Mesodermal cell (in vitro differentiated cells): Measurements from ENCODE around the gene GALNT10.

Experiments used
- H3K27ac ChIP-seq: 2 replicates; pipeline ENCODE4 v1.7.0; 2013; ENCODE audit warnings: mild to moderate bottlenecking, low read depth, low read length, moderate library complexity; ENCODE audit not compliant: severe bottlenecking
- H3K36me3 ChIP-seq: 2 replicates; pipeline ENCODE4 v1.7.1; 2013; ENCODE audit warnings: mild to moderate bottlenecking, low read length, moderate library complexity; ENCODE audit not compliant: control insufficient read depth, insufficient read depth
- H3K4me1 ChIP-seq: one replicate; pipeline ENCODE4 v1.7.1; 2013; ENCODE audit warnings: mild to moderate bottlenecking, low read length; ENCODE audit not compliant: insufficient read depth, control insufficient read depth, poor library complexity, severe bottlenecking
- H3K4me3 ChIP-seq: 2 replicates; pipeline ENCODE4 v1.7.0; 2013; ENCODE audit warnings: low read length, control low read depth, mild to moderate bottlenecking; ENCODE audit not compliant: insufficient read depth, poor library complexity, severe bottlenecking; ENCODE audit errors: extremely low read depth
- H3K9me3 ChIP-seq: 2 replicates; pipeline ENCODE4 v1.7.1; 2013; ENCODE audit warnings: mild to moderate bottlenecking, low read length, moderate library complexity; ENCODE audit not compliant: control insufficient read depth
- WGBS, 2 experiments: methylation state at CpG; one replicate each; pipeline ENCODE4 v1.1.5; 2013; ENCODE audit warnings: missing lambda C conversion rate in 2 of 2; ENCODE audit not compliant: insufficient coverage in 2 of 2; 5-methylcytosine and 5-hydroxymethylcytosine counted together

The GALNT10 gene

DNA sequence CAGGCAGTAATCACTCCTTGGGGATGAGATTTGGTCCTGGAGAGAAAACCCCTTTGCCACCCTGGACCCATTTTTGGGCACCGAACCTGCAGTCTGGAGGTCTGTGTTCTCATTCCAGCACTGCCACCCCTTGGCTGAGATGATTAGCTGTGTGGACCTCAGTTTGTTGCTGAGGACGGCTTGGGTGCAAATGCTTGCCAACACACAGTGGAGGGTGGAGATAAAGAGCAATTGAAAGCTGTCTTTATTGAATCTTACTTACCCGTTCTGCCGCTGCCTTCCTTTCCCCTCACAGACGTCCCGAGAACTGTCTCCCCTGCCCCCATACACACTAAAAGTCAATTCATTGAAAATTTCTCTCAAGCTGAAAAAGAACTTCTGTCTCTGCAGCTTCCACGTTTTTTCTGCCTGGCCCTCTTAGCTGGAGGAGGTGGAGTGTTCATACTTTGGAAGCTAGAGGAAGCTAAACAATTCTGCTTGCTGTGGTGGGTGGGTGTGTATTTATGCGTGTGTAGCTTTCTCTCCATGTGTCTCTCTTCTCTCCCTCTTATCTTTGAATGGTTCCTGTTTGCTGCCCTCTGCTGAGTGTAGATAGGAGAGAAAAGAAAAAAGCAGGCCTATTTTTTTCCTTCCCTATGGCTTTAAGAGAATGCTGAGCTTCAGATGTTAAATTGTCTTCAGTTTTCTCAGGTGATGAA lies 6.6 kb downstream of the GALNT10 start:
- 73 to 94% methylated on average over 2 to 3 of the region's 8 CpGs for WGBS, 2 experiments

DNA sequence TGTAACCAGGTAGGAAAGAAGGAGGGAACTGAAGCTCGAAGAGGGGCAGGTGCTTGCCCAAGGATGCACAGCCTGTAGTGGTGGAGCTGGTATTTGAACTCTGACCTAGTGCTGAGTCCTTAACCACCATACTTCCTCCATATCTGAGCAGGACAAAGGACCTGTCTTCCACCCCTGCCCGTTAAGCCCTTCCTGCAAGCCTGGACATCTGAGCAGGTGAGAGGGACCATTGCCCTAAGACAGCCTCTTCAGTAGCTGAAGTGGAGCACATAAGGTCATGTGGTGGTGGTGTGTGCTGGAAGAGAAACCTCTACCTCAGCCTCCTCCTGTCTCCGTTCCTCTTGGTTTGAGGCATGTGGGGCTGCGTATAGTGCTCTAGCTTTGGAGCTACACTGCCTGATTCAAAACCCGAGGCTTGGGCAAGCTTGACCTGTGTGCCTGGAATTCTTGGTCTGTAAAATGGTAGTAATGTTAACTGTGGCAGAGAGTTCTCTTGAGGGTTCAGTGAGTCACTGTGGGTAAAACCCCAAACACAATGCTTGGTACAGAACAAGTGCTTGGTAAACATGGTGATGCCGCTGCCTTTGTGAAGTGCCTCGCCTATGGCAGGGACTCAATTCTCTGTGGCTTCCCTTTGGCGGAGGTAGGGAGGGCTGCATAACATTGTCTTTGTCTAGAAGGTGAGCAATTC lies 7.4 kb downstream of the GALNT10 start:
- 96 to 100% methylated on average over 6 to 7 of the region's 8 CpGs for WGBS, 2 experiments
- peaks cover 9% of the 10 kb centered on the region for H3K36me3 ChIP-seq
- peaks cover 52% of the 10 kb centered on the region for H3K4me1 ChIP-seq
- no peaks in the 10 kb centered on the region for H3K9me3 ChIP-seq
- H3K4me3 ChIP-seq, result no peak overlapping the region
- no peak overlapping the region for H3K27ac ChIP-seq

More for the DNA sequence above, 6.6 kb downstream of the GALNT10 start:
- Histone ChIP-seq H3K9me3 (no peaks in the 10 kb centered on the region), H3K27ac (no peak overlapping the region), H3K4me3 (no peak overlapping the region), H3K36me3 (peaks cover 9% of the 10 kb centered on the region), H3K4me1 (peaks cover 46% of the 10 kb centered on the region)

DNA sequence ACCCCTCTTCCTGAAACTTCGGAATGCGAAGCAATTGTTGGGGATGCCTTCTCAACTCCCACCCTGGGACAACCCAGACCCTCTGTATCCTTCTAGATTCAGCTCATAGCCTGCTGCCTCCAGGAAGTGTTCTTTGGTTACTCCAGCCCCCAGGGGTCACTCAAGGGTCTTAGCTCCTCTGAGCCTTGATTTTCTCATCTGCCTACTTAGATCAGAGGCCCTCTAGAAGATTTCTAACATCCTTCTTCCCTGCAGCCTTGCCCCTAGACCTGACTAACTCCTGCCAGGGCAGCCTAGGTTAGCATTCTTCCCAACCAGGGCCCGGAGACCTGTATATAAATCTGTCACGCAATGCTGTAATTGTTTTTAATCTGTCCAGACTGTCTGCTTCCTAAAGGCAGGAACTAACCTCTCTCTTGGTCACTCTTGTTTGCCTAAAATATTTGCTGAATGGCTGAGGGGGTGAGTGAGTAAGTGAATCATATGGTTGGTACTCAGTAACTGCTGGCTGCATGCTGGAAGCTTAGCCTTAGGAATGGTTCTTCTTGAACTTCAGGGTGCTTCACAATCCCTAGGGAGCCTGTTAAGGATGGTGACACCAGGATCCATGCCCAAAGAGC lies 8.2 kb downstream of the GALNT10 start:
- Histone ChIP-seq H3K4me3 (no peak overlapping the region), H3K9me3 (no peaks in the 10 kb centered on the region), H3K27ac (peak overlapping the region; percentile 29), H3K4me1 (peaks cover 52% of the 10 kb centered on the region), H3K36me3 (peaks cover 11% of the 10 kb centered on the region)
- 67 to 68% methylated on average over 3 to 4 of the region's 4 CpGs for WGBS, 2 experiments

DNA sequence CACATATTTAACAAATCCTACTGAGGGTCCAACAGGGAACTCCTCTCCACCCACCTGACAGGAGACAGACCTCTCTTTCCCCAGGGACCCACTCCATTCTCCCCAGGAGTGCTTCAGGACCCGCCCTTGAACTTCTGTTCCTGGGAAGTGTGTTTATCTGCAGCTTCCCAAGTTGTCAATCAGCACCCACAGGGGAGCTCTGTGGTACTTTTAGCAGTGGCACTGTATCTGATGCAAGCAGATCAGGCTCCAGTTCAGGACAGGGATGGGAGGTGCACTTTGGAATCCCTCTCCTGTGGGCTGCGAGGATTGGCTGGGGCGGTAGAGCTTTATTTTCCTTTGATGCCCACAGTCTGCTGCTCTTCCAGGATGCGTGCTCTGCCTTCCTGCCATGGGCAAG lies 8.7 kb downstream of the GALNT10 start:
- Histone ChIP-seq H3K4me1 (peaks cover 51% of the 10 kb centered on the region), H3K9me3 (no peaks in the 10 kb centered on the region), H3K36me3 (peaks cover 11% of the 10 kb centered on the region), H3K27ac (peak overlapping the region; percentile 29), H3K4me3 (no peak overlapping the region)
- 90 to 94% methylated on average over 2 to 4 of the region's 4 CpGs for WGBS, 2 experiments

DNA sequence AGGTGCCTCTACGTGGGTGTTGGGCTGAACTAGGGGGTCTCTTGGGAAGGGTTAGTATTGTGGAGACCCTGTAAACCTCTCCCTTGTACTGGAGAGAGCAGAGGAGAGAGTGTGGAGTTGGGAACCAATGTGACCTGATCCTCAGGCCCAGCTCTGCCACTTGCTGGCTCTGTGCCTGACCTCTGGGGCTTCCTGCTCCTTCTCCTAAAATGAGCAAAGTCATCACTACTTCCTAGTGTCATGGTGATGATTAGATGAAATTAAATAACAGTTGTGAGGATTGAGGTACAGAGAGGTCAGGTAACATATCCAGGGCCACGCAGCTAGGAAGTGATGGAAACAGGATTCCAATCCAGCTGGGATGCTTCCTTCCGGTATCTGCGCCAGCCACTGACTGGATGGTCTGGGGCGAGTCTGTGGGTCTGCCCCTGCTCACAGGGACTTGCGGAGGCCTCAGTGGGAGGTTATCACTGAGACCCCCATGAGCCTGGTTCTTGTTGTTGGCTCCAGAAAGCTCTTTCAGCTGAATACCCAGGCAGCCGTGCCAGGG lies 9.2 kb downstream of the GALNT10 start:
- peaks cover 46% of the 10 kb centered on the region for H3K4me1 ChIP-seq
- H3K9me3 ChIP-seq, result no peaks in the 10 kb centered on the region
- no peak overlapping the region for H3K27ac ChIP-seq
- no peak overlapping the region for H3K4me3 ChIP-seq
- peaks cover 10% of the 10 kb centered on the region for H3K36me3 ChIP-seq
- 92 to 95% methylated on average over 5 to 6 of the region's 7 CpGs for WGBS, 2 experiments

DNA sequence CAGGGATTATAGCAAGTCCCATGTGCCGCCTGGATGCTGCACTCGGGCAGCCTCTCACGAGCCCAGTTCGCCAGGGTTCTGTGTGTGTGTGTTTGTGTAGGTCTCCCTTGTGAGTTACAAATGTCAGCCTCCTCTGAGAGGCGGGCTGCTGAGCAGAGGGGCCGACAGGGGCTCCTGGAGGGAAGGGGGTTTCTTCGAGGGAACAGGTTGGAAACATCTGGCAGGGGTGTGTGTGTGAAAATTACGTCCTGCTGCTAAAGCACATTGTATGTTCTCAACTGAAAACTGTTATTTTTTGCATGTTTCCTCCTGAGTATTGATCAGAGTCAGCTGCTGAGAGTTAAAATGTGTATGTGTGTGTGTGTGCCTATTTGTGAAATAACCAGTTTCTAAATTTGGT lies 9.7 kb downstream of the GALNT10 start:
- 89 to 91% methylated on average over 7 to 8 of the region's 8 CpGs for WGBS, 2 experiments
- H3K4me3 ChIP-seq, result no peak overlapping the region
- no peaks in the 10 kb centered on the region for H3K9me3 ChIP-seq
- H3K4me1 ChIP-seq, result peaks cover 42% of the 10 kb centered on the region
- peaks cover 5% of the 10 kb centered on the region for H3K36me3 ChIP-seq
- no peak overlapping the region for H3K27ac ChIP-seq

DNA sequence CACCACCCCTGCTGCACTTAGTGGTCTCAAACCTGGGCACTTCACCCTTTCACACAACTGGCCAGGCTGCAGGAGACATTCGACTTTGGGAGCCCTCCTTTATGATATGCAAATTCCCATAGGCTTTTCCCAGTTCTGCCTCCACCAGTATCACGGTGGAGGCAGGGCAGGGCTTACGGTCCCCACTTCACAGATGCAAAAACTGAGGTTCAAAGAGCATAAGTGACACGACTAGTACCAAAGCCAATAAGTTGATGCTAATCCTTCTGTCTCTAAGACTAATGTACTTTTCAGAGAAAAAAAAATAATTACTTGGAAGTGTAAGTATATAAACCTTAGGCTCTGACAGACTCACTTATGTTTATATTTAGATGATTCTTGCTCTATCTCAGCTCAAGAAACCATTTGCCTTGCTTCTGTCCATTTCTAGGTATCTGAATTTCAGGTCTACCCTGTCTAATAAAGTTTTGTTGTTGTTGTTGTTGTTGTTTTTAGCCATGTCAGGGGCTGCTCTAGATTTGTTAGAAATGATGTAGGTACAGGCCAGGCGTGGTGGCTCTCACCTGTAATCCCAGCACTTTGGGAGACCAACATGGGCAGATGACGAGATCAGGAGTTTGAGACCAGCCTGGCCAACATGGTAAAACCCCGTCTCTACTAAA lies 10.7 kb downstream of the GALNT10 start:
- Histone ChIP-seq H3K4me3 (no peak overlapping the region), H3K4me1 (peaks cover 41% of the 10 kb centered on the region), H3K9me3 (no peaks in the 10 kb centered on the region), H3K27ac (no peak overlapping the region), H3K36me3 (peaks cover 2% of the 10 kb centered on the region)
- WGBS, 2 experiments, result 81 to 87% methylated on average over 6 of the region's 7 CpGs

DNA sequence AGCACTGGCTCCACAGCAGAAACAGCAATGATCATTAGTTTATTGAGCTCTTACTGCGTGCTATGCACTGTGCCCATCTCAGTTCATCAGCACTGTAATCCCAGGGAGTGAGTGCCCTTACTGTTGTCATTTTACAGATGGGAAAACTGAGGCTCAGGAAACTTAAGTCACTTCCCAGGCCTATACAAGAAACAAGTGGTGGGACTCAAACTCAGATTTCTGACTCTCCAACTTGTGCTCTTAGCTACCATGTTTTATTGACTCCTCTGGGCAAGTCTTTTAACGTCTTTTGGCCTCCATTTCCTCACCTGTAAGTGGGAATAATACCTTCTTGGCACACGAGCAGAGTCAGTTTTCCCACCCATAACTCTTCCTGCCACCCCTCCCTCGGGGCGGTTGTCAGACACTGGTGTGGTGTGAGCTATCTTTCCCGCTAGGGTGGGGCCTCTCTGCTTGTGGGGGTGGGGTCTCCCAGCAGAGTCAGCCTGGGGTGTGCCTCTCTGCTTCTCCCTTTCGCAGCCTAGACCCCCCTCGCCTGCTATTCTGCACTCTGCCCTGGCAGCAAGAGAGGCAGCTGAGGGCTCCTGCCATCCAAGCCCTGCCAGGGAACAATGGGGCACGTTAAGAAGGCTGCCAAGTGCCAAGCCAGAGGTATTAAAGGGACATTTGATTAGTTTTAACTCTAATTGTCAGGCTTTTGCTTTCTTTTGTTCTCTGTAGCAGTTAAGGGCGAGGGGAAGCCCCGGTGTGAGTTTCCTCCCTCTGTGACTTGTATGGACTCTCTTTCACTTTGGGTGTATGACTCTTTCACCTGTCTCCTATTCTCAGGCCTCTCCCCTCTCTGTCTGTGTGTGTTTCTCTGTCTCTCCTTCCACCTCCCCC lies 12.1 kb downstream of the GALNT10 start:
- Histone ChIP-seq H3K27ac (no peak overlapping the region), H3K9me3 (no peaks in the 10 kb centered on the region)
- WGBS, 2 experiments, result 67 to 77% methylated on average over 5 to 6 of the region's 11 CpGs

DNA sequence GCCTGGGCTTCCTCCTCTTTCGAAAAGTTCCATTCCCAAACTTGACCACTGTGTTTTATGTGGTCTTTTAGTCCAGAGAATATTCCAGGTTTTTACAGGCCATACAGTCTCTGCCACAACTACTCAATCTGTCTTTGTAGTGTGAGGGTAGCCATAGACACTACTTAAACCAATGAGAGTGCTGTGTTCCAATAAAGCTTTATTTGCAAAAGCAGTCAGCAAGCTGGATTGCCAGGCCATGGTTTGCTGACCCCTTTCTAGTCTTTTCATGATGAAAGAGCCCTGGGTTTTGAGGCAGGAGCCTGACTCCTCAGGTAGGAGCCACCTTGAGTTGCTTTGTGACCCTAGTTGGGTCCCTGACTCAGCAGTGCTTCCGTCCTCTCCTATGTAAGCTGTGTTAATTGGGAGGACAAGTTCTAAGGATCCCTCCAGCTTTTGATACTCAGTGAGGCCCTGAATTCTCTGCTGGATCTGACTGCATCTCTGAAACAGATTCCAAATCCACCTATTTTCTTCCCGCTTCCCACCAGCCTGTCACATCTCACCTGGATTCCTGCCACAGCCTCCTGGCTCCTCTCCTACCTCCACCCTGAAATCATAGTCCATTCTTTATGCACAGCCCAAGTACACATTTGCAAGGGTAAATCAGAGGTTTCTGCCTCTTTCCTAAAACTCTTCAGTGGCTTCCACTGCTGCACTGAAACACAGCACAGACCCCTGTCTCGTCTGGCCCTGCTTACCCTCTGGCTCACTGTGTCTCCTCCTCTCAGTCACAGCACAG lies 13.5 kb downstream of the GALNT10 start:
- Histone ChIP-seq H3K4me3 (no peak overlapping the region), H3K4me1 (peaks cover 14% of the 10 kb centered on the region), H3K27ac (no peak overlapping the region), H3K36me3 (peaks cover 2% of the 10 kb centered on the region), H3K9me3 (no peaks in the 10 kb centered on the region)
- WGBS, 2 experiments, result 90 to 94% methylated on average over 3 of the region's 4 CpGs

More for the DNA sequence above, 12.1 kb downstream of the GALNT10 start:
- H3K4me3 ChIP-seq, result no peak overlapping the region
- H3K36me3 ChIP-seq, result peaks cover 2% of the 10 kb centered on the region
- peaks cover 28% of the 10 kb centered on the region for H3K4me1 ChIP-seq
